ENCODE data around the gene INSYN2A.

Gene INSYN2A

DNA sequence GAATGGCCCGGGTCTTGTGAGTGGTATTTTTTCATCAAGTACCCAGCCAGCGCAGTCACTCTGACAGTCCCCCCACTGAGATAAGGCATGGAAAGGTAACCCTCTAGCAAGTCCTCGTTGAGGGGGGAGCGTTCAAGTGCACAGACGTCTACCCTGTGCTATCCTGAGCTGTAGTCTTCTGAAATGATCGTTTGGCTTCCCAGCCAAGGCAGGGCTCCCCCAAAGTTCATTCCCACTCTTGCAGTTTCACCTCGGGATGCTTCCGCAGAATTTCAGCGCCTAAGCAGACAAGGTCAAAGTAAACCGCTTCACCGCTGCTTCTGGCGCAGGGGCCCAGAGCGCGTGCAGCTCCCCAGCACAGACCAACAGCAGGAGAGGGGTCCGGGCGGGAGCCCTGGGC lies 1.8 kb downstream of the INSYN2A start:
- DNase-seq, result no peak

DNA sequence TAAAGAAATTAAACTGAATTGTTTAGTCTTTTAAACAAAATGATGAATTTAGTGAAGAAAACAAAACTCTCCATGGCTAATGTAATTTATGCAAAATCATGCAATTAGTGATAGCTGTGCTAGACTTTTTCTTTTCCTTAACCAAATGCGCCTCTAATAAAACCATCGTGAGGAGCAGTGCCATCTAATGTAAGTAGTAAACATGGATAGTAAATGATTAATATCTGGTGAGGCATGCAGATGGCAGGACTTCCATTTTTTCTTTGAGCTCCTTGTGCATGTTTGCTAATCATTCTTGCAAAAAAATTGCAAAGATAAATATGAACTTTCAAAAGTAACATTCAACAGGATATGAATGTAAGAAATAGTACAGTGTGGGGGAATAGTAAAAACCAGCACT lies 2.3 kb downstream of the INSYN2A start:
- DNase-seq, result no peak

GRCh38 chr10:127193125-127193524 lies 3.3 kb downstream of the INSYN2A start:
- DNase-seq, result no peak

- no peak for DNase-seq
Measured at GRCh38 chr10:127190427-127190826, 6.0 kb downstream of the INSYN2A start.

DNA sequence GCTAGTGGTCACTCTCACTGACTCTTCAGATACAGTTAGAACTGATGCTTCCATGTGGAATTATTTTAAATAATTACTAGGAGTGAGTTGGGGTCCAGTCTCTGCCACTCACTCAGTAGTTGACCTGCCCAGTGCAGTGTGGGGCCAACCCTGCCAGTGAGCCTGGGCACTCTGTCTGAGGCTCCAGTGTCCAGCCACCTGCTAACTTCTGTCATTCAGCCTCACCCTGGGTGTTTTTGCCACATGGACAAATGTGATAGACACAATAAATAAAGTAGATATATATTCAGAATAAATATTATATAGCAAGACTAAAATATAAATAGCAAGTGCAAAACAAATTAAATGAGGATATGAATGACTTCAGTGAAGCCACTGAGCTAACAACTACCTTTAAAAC lies 7.2 kb downstream of the INSYN2A start:
- no peak for DNase-seq

DNA sequence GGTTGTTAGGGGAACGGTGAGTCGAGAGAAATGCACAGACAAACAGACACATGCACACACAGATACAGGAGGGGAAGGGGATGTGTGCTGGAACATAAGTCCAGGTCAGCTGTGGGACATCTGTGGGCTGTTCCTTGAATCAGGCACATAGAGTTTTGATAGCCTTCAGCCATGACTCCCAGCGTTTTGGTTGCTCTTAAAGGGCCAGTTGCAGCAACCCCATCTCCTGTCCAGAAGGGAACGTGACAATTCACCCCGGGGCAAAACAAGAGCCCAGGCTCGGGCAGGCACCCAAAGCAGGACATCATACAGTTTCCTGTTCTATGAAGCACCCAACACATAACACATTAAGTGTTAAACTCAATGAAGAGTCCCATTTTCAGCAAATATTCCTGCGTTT lies 9.6 kb downstream of the INSYN2A start:
- no peak for DNase-seq

- no peak for DNase-seq
Measured at GRCh38 chr10:127184582-127184981, 11.8 kb downstream of the INSYN2A start.

DNA sequence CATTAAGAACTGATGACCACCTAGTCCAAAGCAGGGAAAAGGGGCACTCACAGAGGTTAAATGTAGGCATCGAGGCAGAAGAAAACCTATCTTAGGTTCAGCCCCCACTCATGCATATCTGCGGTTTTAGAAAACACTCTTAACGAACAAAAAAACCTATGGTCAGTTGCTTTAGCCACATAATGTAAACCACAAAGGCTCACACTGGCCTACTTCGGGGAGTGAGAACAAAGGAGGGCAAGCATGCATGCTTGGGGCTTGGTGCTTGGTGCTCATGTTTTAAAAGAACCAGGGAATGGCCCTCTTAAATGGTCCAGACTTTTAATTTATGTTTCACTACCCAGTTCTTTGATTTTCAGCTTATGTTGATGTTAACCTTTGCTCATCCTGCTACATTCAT lies 14.2 kb downstream of the INSYN2A start:
- DNase-seq, result no peak

- no peak for DNase-seq
Measured at GRCh38 chr10:127179612-127180250, 16.7 kb downstream of the INSYN2A start.

GRCh38 chr10:127176649-127177048 lies 19.7 kb downstream of the INSYN2A start:
- no peak for DNase-seq

DNA sequence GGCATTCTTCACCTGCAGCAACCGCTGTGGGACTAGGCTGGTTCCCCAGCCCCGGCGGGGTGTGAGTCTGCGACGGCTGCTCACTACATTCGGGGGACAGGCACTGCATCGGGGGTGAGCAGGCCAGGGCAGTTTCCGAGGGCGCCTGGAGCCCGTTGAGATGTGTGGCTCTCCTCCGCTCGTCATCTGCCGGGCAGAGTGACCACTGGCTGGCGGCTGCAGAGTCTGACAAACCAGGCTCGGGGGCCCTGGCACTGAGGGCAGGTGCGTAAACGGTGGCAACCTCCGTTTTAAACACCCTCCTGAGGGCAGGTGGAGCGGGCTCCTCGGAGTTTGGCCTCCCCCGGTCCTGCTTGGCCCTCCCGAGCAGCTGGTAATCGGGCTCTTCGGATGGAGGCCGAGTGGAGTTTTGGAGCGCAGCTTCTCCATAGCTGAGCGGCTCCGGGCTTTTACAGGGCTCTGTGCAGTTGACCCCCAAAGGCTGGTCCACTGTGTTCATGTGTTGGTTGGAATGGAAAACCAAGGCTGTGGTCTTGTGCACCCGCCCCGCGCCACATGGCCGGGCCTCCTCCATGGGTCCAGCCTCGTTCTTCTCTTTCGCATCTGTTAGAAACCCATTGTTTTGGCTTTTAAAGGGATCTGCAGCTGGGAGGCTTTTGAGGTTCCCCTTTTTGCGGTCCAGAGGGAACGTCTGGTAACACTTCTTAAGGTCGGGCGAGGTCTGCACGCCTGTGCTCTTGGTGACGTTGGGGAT lies 20.9 kb downstream of the INSYN2A start:
- no peak for DNase-seq

GRCh38 chr10:127174866-127175265 lies 21.5 kb downstream of the INSYN2A start:
- DNase-seq, result no peak

GRCh38 chr10:127168261-127168660 lies 28.1 kb downstream of the INSYN2A start:
- DNase-seq, result no peak

DNA sequence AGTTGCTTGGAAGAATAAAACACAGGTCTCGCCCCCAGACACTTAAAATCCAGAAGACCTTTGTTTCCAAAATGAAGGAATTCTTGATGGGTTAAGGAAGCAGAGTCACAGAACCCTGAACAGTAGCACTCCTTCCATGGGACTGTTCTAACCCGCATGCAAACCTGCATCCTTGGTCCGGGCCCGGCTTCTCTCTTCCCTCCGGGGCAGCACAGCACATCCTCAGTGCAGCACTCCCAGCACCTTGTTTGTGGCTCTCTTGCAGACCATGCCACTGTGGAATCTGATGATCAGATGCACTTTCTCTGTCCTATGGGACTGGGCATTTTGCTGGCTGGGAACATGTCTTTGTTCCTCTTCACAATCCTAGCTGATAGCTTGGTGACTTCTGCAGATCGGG lies 33.5 kb downstream of the INSYN2A start:
- DNase-seq, result no peak

- no peak for DNase-seq
Measured at GRCh38 chr10:127161482-127161881, 34.9 kb downstream of the INSYN2A start.

DNA sequence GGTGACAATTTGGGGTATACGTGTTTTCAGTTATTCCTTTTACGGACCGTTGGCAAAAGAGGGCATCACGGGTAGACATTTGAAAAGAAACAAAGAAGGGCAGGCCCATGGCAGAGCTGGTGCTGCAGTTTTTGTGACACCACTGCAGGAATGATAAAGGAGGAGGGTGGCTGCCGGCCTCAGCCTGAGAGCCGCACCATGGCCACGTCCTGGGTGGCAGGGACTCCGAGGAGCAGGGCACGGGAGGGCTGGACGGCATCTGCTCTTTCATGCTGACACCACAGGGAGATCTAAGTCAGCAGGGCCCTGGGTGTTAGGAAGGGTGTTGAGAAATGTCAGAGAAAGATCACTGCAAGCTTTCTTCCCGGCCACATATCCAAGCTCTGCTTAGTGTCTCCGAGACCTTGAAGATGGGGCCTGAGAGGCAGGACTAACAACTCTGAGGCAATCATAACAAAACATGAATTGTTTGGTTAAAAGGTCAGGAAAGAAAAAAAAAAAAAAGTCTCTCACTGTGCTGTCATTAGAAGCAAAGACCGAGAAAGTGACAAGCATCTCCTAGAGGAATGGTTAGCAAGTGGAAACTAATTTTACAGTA lies 36.6 kb downstream of the INSYN2A start:
- no peak for DNase-seq

DNA sequence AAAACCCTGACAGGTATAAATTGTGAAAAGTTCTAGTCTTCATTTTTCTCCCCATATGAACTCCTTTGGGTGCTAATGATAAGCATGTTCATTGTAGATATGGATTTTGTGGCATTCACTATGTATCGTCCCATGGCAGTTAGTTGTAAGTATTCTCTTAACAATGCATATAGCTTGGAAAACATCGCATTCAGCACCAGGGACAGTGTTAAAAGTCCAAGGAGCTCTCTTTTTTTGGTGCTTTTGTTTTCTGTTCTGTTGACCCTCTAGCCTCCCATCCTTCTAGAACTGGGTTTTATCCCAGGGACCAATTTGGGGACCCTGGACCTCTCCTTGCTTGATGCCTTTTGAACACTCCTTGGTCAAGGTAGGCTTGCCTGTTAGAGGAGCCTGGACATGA lies 37.7 kb downstream of the INSYN2A start:
- no peak for DNase-seq

DNA sequence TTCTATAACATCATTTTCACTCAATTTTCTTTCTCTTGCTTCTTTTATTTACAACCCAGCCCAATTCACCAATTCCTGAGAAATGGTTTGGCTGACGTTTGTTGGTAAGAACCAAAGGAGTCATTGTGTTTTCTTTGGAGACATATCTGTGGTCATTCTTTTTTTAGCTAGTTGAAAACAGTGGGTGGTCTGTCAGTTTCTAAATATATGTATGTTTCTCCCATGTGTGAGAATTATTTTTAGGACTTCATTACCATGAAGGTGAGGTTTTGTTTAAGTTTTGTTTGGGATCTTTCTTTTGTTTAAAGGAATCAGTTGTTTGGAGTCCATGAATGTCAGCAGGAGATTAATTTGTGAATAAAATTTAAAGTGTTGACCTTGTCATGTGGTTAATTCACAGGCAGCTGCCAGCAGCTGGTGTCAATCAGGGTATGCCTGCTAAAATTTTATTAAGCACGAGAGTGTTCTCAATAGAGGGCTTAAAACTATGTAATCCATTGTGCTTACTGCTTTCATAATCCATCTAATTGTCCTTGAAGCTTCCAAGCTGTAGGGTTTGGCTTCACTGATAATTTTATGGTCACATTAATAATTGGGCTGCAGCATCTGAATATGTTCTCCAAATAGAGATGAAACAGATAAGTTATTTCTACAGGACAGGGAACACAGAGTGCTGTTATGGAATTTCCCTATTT lies 38.7 kb downstream of the INSYN2A start:
- no peak for DNase-seq

- no peak for DNase-seq
Measured at GRCh38 chr10:127157089-127157488, 39.3 kb downstream of the INSYN2A start.

GRCh38 chr10:127154831-127155620 lies 41.4 kb downstream of the INSYN2A start:
- DNase-seq, result no peak

DNA sequence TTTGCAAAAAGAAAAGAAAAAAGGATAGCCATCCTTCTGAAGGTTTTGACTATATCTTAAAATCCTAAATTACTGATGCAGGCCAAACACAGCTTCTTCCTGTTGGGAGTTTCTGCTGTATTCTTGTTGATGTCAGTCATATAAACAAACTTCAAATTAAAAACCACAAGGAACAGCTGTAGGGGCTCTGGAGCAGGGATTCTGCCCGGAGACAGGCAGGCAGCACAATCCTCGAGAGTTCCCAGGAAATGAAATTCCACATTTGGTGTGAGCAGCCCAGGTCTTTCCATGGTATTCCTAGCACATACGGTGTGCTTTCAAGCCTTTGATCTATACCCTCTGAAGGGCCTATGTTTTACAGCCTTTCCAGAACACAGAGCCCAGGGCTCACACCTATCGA lies 43.2 kb downstream of the INSYN2A start:
- DNase-seq, result no peak

- DNase-seq, result no peak
Measured at GRCh38 chr10:127151981-127152699, 44.3 kb downstream of the INSYN2A start.
